Erythroblast (primary cell): ENCODE results near the gene REEP6.
"Not testable (repeated sequence)": the region's sequence is repeated elsewhere in the genome, so short reads cannot be mapped to it uniquely, and the experiment has no call there.

ENCODE experiments used
- DNase-seq, 2 experiments: peaks; one replicate each; lab custom pipeline; 2025; lab: John Stamatoyannopoulos, UW
- GATA1 ChIP-seq: IDR thresholded peaks from 2 replicates; pipeline ENCODE4 v1.6.1; 2011; ENCODE audit warnings: low read depth, mild to moderate bottlenecking, control low read depth, low read length, moderate library complexity
- POLR2A ChIP-seq: IDR thresholded peaks from 2 replicates; pipeline ENCODE4 v1.6.1; 2011; ENCODE audit warnings: mild to moderate bottlenecking, low read length

Gene REEP6

DNA sequence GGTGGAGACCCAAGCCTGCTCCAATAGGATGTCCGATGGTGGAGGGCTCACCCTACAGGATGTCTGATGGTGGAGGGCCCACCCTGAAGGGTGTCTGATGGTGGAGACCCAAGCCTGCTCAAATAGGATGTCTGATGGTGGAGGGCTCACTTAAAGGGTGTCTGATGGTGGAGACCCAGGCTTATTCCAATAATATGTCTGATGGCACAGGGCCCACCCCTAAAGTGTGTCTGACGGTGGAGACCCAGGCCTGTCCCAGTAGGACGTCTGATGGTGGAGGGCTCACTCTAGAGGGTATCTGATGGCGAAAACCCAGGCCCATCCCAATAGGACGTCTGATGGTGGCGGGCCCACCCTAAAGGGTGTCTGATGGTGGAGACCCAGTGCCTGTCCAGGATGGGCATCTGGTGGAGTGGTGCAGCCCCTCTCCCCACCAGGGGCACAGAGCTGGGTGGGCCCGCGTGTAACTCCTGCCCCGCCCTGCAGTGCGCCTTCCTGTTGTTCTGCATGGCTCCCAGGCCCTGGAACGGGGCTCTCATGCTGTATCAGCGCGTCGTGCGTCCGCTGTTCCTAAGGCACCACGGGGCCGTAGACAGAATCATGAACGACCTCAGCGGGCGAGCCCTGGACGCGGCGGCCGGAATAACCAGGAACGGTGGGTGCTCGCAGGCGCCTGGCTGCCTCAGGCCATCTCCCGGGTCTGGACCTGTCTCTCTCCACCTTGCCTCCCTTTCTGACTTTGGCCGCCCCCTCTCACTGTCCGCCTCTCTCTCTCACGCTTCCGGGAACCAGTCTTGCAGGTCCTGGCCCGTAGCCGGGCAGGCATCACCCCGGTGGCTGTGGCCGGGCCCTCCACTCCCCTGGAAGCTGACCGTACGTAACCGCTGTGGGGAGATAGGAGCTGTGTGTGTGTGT lies 5.1 kb downstream of the REEP6 start:
- no peak for DNase-seq
- TF ChIP-seq POLR2A (no peak), GATA1 (no peak)

- TF ChIP-seq GATA1 (no peak), POLR2A (no peak)
- DNase-seq: no peak
These were observed 6.0 kb downstream of the REEP6 start for GRCh38 chr19:1496714-1497577.

DNA sequence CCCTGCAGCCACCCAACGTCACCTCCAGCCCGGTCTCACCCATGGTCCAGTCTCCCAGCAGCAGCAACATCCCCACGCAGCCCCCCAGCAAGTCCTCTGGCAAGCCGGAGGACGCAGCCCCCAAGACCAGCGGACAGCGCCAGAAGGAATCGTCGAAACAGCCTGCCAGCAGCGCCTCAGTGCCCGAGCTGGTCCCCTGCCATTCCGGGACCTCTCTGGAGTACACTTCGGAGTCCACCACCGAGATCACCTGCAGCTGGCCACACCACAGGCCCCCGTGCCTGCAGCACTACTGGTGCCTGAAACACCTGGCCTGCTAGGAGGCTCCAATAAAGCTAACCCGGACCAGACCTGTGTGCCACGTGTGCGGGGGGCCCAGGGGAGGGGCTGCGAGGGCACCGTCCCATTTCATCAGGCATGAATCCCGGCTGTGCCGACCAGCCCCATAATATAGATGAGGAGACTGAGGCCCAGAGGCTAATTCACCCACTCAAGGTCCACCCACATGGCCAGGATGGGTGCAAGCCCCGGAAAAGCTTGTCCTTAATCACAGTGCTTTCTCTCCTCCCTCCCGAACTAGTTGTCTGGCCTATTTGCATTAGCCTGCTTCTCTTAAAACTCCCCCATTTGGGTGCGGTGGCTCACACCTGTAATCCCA lies 6.7 kb downstream of the REEP6 start:
- TF ChIP-seq POLR2A (no peak), GATA1 (no peak)
- DNase-seq: no peak

GRCh38 chr19:1499231-1499630 lies 8.2 kb downstream of the REEP6 start:
- DNase-seq: not testable (repeated sequence)

GRCh38 chr19:1501200-1501595 lies 10.2 kb downstream of the REEP6 start:
- TF ChIP-seq POLR2A (no peak), GATA1 (no peak)
- no peak for DNase-seq

DNA sequence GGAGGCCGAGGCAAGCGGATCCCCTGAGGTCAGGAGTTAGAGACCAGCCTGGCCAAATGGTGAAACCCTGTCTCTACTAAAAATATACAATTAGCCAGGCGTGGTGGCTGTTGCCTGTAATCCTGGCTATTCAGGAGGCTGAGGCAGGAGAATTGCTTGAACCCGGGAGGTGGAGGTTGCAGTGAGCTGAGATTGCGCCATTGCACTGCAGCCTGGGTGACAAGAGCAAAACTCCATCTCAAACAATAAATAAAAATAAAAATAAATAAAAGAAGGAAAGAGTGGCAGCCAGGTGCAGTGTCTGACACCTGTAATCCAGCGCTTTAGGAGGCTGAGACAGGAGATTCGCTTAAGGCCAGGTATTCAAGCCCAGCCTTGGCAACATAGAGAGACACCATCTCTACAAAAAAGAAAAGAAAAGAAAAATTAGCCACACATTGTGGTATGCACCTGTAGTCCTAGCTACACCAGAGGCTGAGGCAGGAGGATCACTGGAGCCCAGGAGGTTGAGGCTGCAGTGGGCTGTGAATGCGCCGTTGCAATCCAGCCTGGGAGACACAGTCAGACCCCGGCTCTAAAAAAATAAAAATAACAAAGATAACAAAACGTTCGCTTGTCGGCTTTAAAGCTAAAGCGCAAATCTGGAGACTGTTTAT lies 11.6 kb downstream of the REEP6 start:
- no peak for TF ChIP-seq GATA1
- no peak for TF ChIP-seq POLR2A
- no peak for DNase-seq

DNA sequence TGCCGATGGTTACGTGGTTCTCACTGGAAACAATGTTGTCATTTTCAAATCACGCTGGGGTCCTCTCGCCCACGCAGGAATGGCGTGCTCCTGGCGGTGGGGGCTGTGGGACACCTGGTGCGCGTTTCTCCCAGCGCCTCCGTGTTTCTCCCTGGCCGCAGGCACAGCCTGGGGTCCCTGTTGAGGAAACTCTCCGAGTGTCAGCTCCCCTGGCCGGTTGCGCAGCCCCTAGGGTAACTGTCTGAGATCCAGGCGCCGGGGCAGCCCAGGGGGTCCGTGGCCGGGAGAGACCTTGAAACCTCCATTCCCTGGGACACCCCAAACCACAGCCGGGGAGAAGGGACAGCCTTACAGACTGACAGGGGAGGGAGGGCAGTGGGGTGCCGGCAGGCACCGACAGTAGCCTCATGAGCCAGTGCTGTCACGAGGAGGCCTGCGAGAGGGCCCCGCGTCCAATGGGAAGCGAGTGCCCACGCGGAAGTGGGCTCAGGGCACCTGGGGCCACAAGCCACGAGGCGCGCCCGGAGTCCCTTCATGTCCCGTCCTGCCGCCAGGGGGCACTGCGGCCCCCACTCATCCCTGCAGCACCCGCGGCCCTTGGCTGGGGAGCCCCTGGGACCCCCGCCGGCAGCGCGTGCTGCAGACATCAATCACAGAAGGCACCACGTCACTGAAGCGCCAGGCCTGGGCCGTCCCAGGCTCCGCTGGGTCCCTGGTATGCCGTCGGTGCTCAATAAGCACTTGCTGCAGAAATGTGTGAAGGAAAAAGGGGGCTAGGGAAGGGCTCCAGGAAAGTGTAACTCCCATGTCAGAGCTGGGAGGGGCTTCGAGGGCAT lies 12.3 kb downstream of the REEP6 start:
- peak; percentile 73 to 81 for DNase-seq
- TF ChIP-seq GATA1: no peak
- no peak for TF ChIP-seq POLR2A

- TF ChIP-seq GATA1 (no peak), POLR2A (no peak)
- no peak for DNase-seq
These were observed 13.2 kb downstream of the REEP6 start for GRCh38 chr19:1503925-1504773.

- TF ChIP-seq POLR2A: no peak
- TF ChIP-seq GATA1: no peak
These were observed 14.0 kb downstream of the REEP6 start for GRCh38 chr19:1505012-1505411.

DNA sequence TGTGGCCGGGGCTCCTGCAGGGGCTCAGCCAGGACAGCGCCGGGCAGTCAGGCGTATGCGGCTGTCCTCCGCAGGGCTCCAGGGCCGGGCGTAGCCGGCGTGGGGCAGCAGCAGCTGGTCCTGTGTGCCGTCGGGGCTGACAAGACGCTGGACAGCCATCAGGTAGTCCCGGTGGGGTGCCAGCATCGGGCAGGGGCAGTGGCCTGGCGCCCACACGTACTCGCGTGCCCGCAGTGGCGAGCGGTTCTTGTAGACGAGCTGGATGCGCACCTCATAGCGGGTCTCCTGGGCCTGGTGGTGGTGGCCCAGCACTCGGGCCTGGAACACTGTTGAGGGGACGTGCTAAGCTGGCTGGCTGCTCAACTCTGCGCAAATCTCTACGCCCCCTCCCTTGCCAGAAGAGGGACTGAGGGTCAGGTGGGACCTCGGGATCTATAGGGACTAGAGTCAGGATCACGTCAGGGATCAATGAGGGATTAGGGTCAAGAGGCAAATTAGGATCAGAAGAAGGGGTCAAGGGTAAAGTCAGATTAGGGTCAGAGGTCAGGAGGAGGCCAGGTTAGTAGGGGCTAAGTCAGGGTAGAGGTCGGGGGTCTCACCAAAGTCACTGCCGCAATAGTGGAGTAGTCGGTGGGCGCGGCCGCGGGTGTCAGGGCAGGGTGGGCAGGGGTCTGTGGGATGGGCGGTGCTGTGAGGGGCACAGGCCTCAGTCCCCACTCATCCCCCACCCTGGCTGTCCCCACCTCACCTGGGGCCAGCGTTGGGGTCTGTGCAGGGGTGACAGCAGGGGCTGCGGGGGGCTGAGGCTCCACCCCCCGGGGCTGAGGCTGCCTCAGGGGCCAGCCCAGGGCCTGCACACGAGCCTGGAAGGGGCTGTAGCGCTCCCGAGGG lies 15.3 kb downstream of the REEP6 start:
- no peak for DNase-seq
- TF ChIP-seq GATA1 (no peak), POLR2A (no peak)

More at GRCh38 chr19:1505012-1505411, 14.0 kb downstream of the REEP6 start:
- no peak for DNase-seq
